A549 (cell line): ENCODE measurements around the gene CLHC1. TPM values are rescaled to one million over a fixed set of nuclear protein-coding genes. Genes with fewer than 3 reads are reported as not detected.
"Not testable (repeated sequence)": the region's sequence is repeated elsewhere in the genome, so short reads cannot be mapped to it uniquely, and the experiment has no call there.

Experiments
- ATAC-seq, 2 experiments: fragments of 200-7000 bp in 1 of 2; fragments of >200 bp in 1 of 2; cut with Nextera tagmentation in 1 of 2; cut with Tn5 transposase in 1 of 2; 3 replicates each; pipeline versions ENCODE4 v1.8.0 to v1.9.1; 2018 to 2020; ENCODE audit warnings: mild to moderate bottlenecking in 1 of 2, moderate library complexity in 1 of 2
- CTCF ChIA-PET: fragments of 300-600 bp; sonication (Branson Sonifier 250); formaldehyde crosslinking; extraction: SDS; loops from one replicate; lab custom pipeline; 2021; ENCODE audit warnings: antibody characterized with exemption, inconsistent platforms; lab: Yijun Ruan, JAX
- POLR2A ChIA-PET: fragments of 350-600 bp; formaldehyde crosslinking; extraction: SDS; loops from one replicate; lab custom pipeline; 2021; ENCODE audit warnings: antibody characterized with exemption, inconsistent platforms; lab: Yijun Ruan, JAX
- DNase-seq, 2 experiments: peaks; one replicate each; pipeline versions ENCODE4 v3.0.0 to v3.0.0-alpha.2; 2011 to 2016; ENCODE audit warnings: low read depth in 1 of 2, low spot score in 1 of 2
- FAIRE-seq: peaks from 2 replicates; lab custom pipeline; 2011; peaks lifted over from hg19 to GRCh38; lab: Jason Lieb, UNC
- H3K27ac ChIP-seq, 2 experiments: fragments of >200 bp; sonication (Bioruptor Twin); formaldehyde crosslinking; 3 replicates each; pipeline ENCODE4 v1.5.1; 2016 to 2017
- H3K4me1 ChIP-seq: fragments of >200 bp; sonication (Bioruptor Twin); formaldehyde crosslinking; 3 replicates; pipeline ENCODE4 v1.6.1; 2016
- H3K4me2 ChIP-seq: fragments of >200 bp; sonication (Bioruptor Twin); formaldehyde crosslinking; 3 replicates; pipeline ENCODE4 v1.6.1; 2016
- H3K4me3 ChIP-seq: fragments of >200 bp; sonication (Bioruptor Twin); formaldehyde crosslinking; 3 replicates; pipeline ENCODE4 v1.5.1; 2016
- H3K9me3 ChIP-seq: fragments of >200 bp; sonication (Bioruptor Twin); formaldehyde crosslinking; 3 replicates; pipeline ENCODE4 v1.6.1; 2016
- CBX2 ChIP-seq: fragments of 200-600 bp; sonication (generic); IDR thresholded peaks from 2 replicates; pipeline ENCODE4 v1.6.1; 2016; ENCODE audit warnings: low read depth, mild to moderate bottlenecking, borderline replicate concordance
- CBX8 ChIP-seq: fragments of 200-600 bp; sonication (generic); IDR thresholded peaks from 2 replicates; pipeline ENCODE4 v1.6.1; 2016
- CEBPB ChIP-seq, 2 experiments: fragments of >200 bp in 1 of 2; sonication (Bioruptor Twin) in 1 of 2; formaldehyde crosslinking in 1 of 2; IDR thresholded peaks; 2 replicates each; pipeline ENCODE4 v1.6.1; 2012 to 2016
- CHD4 ChIP-seq: fragments of 200-600 bp; sonication (generic); IDR thresholded peaks from 2 replicates; pipeline ENCODE4 v1.6.1; 2016; ENCODE audit warnings: antibody characterized with exemption, mild to moderate bottlenecking, borderline replicate concordance
- EHF ChIP-seq: fragments of 250-450 bp; sonication (Bioruptor Pico); IDR thresholded peaks from 2 replicates; pipeline ENCODE4 v1.5.0; 2020; ENCODE audit warnings: mild to moderate bottlenecking
- EHMT2 ChIP-seq: fragments of 200-600 bp; sonication (generic); IDR thresholded peaks from 2 replicates; pipeline ENCODE4 v1.6.1; 2016; ENCODE audit warnings: antibody characterized with exemption, low read depth, mild to moderate bottlenecking, moderate library complexity
- EP300 ChIP-seq, 2 experiments: fragments of >200 bp; sonication (Bioruptor Twin); formaldehyde crosslinking; IDR thresholded peaks; 2 replicates in 1 of 2; 3 replicates in 1 of 2; pipeline ENCODE4 v1.6.1; 2016 to 2017
- FOSB ChIP-seq: fragments of 250-450 bp; sonication (Bioruptor Pico); IDR thresholded peaks from 2 replicates; pipeline ENCODE4 v1.5.0; 2020; ENCODE audit warnings: mild to moderate bottlenecking, moderate library complexity
- FOSL2 ChIP-seq, 2 experiments: fragments of 450-650 bp in 1 of 2; fragments of >200 bp in 1 of 2; sonication (Bioruptor Twin) in 1 of 2; formaldehyde crosslinking; IDR thresholded peaks; 2 replicates each; pipeline versions ENCODE4 v1.5.0 to v1.6.1; 2016 to 2020; ENCODE audit warnings: mild to moderate bottlenecking in 1 of 2, moderate library complexity in 1 of 2
- GATA3 ChIP-seq: IDR thresholded peaks from 2 replicates; pipeline ENCODE4 v1.6.1; 2012; ENCODE audit warnings: borderline replicate concordance
- HEYL ChIP-seq: fragments of 250-450 bp; sonication (Bioruptor Pico); IDR thresholded peaks from 2 replicates; pipeline ENCODE4 v1.8.0; 2021; ENCODE audit warnings: mild to moderate bottlenecking, moderate library complexity
- HOXA7 ChIP-seq: fragments of 250-450 bp; sonication (Bioruptor Pico); IDR thresholded peaks from 2 replicates; pipeline ENCODE4 v1.5.0; 2020; ENCODE audit warnings: mild to moderate bottlenecking, moderate library complexity
- HOXB13 ChIP-seq: fragments of 250-450 bp; sonication (Bioruptor Pico); IDR thresholded peaks from 2 replicates; pipeline ENCODE4 v1.5.0; 2020; ENCODE audit warnings: low read depth, mild to moderate bottlenecking, moderate library complexity
- JUNB ChIP-seq: fragments of >200 bp; sonication (Bioruptor Twin); formaldehyde crosslinking; IDR thresholded peaks from 2 replicates; pipeline ENCODE4 v1.6.1; 2016
- KDM5A ChIP-seq: fragments of 200-600 bp; sonication (generic); IDR thresholded peaks from 2 replicates; pipeline ENCODE4 v1.6.1; 2016; ENCODE audit warnings: antibody characterized with exemption, mild to moderate bottlenecking
- MAZ ChIP-seq: fragments of 150-350 bp; IDR thresholded peaks from 2 replicates; pipeline ENCODE4 v1.6.1; 2014; ENCODE audit warnings: antibody characterized with exemption, low read depth, low read length, borderline replicate concordance
- NFE2L2 ChIP-seq: fragments of 150-350 bp; conservative IDR thresholded peaks from 2 replicates; pipeline ENCODE4 v1.6.1; 2014; ENCODE audit warnings: low read length
- NR3C1 ChIP-seq: fragments of >200 bp; sonication (Bioruptor Twin); formaldehyde crosslinking; IDR thresholded peaks from 3 replicates; pipeline ENCODE4 v1.6.1; 2017
- PBX3 ChIP-seq: IDR thresholded peaks from 2 replicates; pipeline ENCODE4 v1.6.1; 2012
- RCOR1 ChIP-seq: fragments of 150-350 bp; IDR thresholded peaks from 2 replicates; pipeline ENCODE4 v1.6.1; 2014; ENCODE audit warnings: antibody characterized with exemption, low read length, low read depth
- RFX5 ChIP-seq: fragments of 450-650 bp; IDR thresholded peaks from 2 replicates; pipeline ENCODE4 v1.7.1; 2014; ENCODE audit warnings: antibody characterized with exemption, mild to moderate bottlenecking, moderate library complexity
- RNF2 ChIP-seq: fragments of 200-600 bp; sonication (generic); IDR thresholded peaks from 2 replicates; pipeline ENCODE4 v1.6.1; 2016; ENCODE audit warnings: low read depth, mild to moderate bottlenecking, antibody characterized with exemption, moderate library complexity, borderline replicate concordance
- SMC3 ChIP-seq: fragments of >200 bp; sonication (Bioruptor Twin); formaldehyde crosslinking; IDR thresholded peaks from 3 replicates; pipeline ENCODE4 v1.6.1; 2018; ENCODE audit warnings: inconsistent platforms
- USF2 ChIP-seq: fragments of 450-650 bp; IDR thresholded peaks from 2 replicates; pipeline ENCODE4 v1.6.1; 2014; ENCODE audit warnings: antibody characterized with exemption
- WGBS: methylation state at CpG from one replicate; pipeline ENCODE4 v1.1.6; 2017; ENCODE audit errors: missing lambda C conversion rate; 5-methylcytosine and 5-hydroxymethylcytosine counted together
- polyA plus RNA-seq, 4 experiments: library from polyadenylated mRNA; depleted of rRNA in 3 of 4; stranded (reverse); fragments of >200 nt; fragmentation: RNase III in 1 of 4; extraction: RNeasy Plus Mini Kit Qiagen cat#74134 plus additional on column Dnase treatment in 1 of 4; gene quantifications; 2 replicates in 3 of 4; 3 replicates in 1 of 4; pipeline ENCODE4 v1.2.3, GENCODE V29; 2011 to 2017
- TF ChIP-seq, protein P1 (sequence below): IDR thresholded peaks from 2 replicates; pipeline ENCODE4 v1.6.1; 2012; ENCODE audit warnings: low read depth, borderline replicate concordance
- TF ChIP-seq, protein P2 (sequence below): fragments of 250-450 bp; sonication (Bioruptor Pico); IDR thresholded peaks from 2 replicates; pipeline ENCODE4 v1.5.0; 2020; ENCODE audit warnings: low read depth, mild to moderate bottlenecking, moderate library complexity
- TF ChIP-seq, protein P3 (sequence below): fragments of 250-450 bp; sonication (Bioruptor Pico); IDR thresholded peaks from 2 replicates; pipeline ENCODE4 v1.5.0; 2021; ENCODE audit warnings: mild to moderate bottlenecking, moderate library complexity, borderline replicate concordance
- TF ChIP-seq, protein P4 (sequence below): fragments of >200 bp; sonication (Bioruptor Twin); formaldehyde crosslinking; IDR thresholded peaks from 2 replicates; pipeline ENCODE4 v1.6.1; 2016

The CLHC1 gene
- polyA plus RNA-seq, 2 of the 4 experiments (the other 2 are of a cell fraction) = 3.2 to 8.5 TPM

GRCh38 chr2:55241582-55241981 is 9.5 kb upstream of the CLHC1 start:
- peak; percentile 24 to 31; a peak in 2 of 4 replicates for TF ChIP-seq CEBPB (IDR thresholded peaks at IDR 0.05)
- ATAC-seq, POLR2A ChIA-PET, H3K9me3 ChIP-seq, H3K4me1 ChIP-seq, H3K4me2 ChIP-seq, FAIRE-seq, CTCF ChIA-PET, DNase-seq, H3K4me3 ChIP-seq, H3K27ac ChIP-seq: not testable (repeated sequence)
- 86% methylated on average over 8 of the region's 8 CpGs for WGBS

DNA sequence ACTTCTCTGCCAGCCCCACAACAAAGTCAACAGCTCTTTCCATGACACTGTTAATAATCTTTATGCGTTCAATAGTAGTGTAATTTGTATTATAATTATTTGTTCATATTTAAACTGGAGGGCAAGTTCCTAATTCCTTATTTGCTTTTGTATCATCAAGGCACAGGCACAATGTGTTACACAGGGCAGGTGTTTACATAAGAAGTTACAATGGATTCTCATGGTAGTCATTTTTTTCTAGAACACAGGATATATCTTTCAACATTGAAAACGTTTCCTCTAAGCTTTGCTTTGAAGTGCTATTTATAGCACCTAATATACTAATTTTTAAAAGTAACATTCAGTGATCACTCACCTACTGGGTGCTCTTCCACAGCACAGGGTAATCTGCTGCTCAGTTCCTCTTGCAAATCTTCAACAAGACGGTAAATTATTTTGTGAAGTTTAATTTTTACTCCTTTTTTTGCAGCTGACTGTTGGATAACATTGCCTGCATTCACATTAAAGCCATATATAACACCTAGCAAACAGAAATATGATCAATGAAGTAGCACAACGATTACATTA is 7.6 kb upstream of the CLHC1 start:
- no peak overlapping the region for H3K27ac ChIP-seq
- CTCF ChIA-PET = no interaction called here
- H3K4me1 ChIP-seq = peaks cover 13% of the 10 kb centered on the region; the same call in 2 of the 3 replicates
- no peak for ATAC-seq
- no peaks in the 10 kb centered on the region for H3K9me3 ChIP-seq
- POLR2A ChIA-PET = no interaction called here
- WGBS = 68% methylated on average over 4 of the region's 4 CpGs
- H3K4me2 ChIP-seq = no peak overlapping the region
- no peak for FAIRE-seq
- no peak overlapping the region for H3K4me3 ChIP-seq
- DNase-seq = no peak
- TF ChIP-seq EHMT2 = no peak
- TF ChIP-seq RNF2 = no peak
- TF ChIP-seq, protein P1, sequence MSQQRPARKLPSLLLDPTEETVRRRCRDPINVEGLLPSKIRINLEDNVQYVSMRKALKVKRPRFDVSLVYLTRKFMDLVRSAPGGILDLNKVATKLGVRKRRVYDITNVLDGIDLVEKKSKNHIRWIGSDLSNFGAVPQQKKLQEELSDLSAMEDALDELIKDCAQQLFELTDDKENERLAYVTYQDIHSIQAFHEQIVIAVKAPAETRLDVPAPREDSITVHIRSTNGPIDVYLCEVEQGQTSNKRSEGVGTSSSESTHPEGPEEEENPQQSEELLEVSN = no peak
- no peak for TF ChIP-seq HEYL (CRISPR knock-in tag)
- no peak for TF ChIP-seq CHD4
- TF ChIP-seq, protein P2, sequence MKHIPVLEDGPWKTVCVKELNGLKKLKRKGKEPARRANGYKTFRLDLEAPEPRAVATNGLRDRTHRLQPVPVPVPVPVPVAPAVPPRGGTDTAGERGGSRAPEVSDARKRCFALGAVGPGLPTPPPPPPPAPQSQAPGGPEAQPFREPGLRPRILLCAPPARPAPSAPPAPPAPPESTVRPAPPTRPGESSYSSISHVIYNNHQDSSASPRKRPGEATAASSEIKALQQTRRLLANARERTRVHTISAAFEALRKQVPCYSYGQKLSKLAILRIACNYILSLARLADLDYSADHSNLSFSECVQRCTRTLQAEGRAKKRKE (CRISPR knock-in tag) = no peak
- TF ChIP-seq PBX3 = no peak
- TF ChIP-seq CBX8 = no peak
- no peak for TF ChIP-seq HOXB13
- no peak for TF ChIP-seq NFE2L2
- TF ChIP-seq GATA3 = no peak
- TF ChIP-seq EP300 (IDR thresholded peaks at IDR 0.05) = no peak
- no peak for TF ChIP-seq EHF (CRISPR knock-in tag)

DNA sequence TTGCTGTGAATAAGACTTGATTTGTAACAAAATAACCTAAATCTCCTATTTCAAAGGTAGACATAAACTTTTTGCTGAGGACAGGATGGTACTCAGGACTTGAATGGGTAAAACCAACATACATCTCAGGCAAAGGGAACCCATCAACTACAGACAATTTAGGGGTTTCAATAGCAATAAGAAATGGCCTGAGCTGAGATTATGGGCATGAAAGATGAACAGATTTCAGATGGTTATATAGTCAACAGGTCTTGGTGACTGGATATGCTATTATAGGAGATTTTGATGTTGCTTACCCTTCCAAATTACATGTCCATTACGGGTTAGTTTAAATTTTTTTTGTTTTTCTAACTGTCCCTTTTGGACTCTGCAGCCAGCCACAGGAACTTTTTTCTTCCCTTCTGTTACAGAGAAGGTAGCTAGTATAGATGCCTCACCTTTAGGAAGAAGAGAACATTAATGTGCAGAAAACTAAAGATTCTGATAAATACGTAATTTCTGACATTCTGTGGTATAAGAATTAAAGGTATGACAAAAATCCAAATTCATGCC is 5.0 kb upstream of the CLHC1 start:
- CTCF ChIA-PET = interaction anchor here (0.7 to 1.3 kb wide), 2 partner anchors 194 to 337 kb away, joined by 3 read pairs; no protein-coding TSS in a partner anchor
- Histone ChIP-seq H3K9me3 (no peaks in the 10 kb centered on the region), H3K4me3 (no peak overlapping the region), H3K4me2 (no peak overlapping the region), H3K27ac (no peak overlapping the region), H3K4me1 (peaks cover 24% of the 10 kb centered on the region)
- ATAC-seq (no peak), DNase-seq (no peak), FAIRE-seq (no peak)
- 93% methylated on average over 2 of the region's 2 CpGs for WGBS
- POLR2A ChIA-PET = interaction anchor here (0.8 kb wide), 1 partner anchor 514 kb away, joined by 5 read pairs; no protein-coding TSS in a partner anchor
- TF ChIP-seq CEBPB (IDR thresholded peaks at IDR 0.05) = no peak
- TF ChIP-seq, protein P2 (CRISPR knock-in tag) = no peak
- 0 out of 2 replicates have a peak, but pooled peaks have one; percentile 34 for TF ChIP-seq HOXA7 (CRISPR knock-in tag)
- TF ChIP-seq, protein P3, sequence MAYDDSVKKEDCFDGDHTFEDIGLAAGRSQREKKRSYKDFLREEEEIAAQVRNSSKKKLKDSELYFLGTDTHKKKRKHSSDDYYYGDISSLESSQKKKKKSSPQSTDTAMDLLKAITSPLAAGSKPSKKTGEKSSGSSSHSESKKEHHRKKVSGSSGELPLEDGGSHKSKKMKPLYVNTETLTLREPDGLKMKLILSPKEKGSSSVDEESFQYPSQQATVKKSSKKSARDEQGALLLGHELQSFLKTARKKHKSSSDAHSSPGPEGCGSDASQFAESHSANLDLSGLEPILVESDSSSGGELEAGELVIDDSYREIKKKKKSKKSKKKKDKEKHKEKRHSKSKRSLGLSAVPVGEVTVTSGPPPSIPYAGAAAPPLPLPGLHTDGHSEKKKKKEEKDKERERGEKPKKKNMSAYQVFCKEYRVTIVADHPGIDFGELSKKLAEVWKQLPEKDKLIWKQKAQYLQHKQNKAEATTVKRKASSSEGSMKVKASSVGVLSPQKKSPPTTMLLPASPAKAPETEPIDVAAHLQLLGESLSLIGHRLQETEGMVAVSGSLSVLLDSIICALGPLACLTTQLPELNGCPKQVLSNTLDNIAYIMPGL (CRISPR knock-in tag) = no peak
- 0 out of 2 replicates have a peak, but pooled peaks have one; percentile 10 for TF ChIP-seq FOSB
- TF ChIP-seq NR3C1 = no peak
- no peak for TF ChIP-seq MAZ
- TF ChIP-seq CBX8 = no peak
- TF ChIP-seq FOSL2 (IDR thresholded peaks at IDR 0.05) = no peak
- no peak for TF ChIP-seq FOSL2 (CRISPR knock-in tag; IDR thresholded peaks at IDR 0.05)
- no peak for TF ChIP-seq CBX2
- TF ChIP-seq RFX5 = no peak
- no peak for TF ChIP-seq SMC3
- TF ChIP-seq USF2 = no peak
- no peak for TF ChIP-seq JUNB
- no peak for TF ChIP-seq NFE2L2
- TF ChIP-seq RCOR1 = no peak
- TF ChIP-seq, protein P4, sequence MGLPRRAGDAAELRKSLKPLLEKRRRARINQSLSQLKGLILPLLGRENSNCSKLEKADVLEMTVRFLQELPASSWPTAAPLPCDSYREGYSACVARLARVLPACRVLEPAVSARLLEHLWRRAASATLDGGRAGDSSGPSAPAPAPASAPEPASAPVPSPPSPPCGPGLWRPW = no peak
- TF ChIP-seq KDM5A = no peak
